Lower leg skin (tissue), 4 donors: Measurements from ENCODE around the gene APCDD1. TPM values are rescaled to one million over a fixed set of nuclear protein-coding genes. Genes with fewer than 3 reads are reported as not detected.

Experiments used
- DNase-seq, 2 donors: peaks; one replicate each; pipeline ENCODE4 v3.0.0-alpha.2; 2019; ENCODE audit warnings: low spot score in 2 of 2
- H3K4me3 ChIP-seq: fragments of 200-600 bp; sonication (generic); 2 replicates; pipeline ENCODE4 v1.5.1; 2017; ENCODE audit warnings: mild to moderate bottlenecking, low read depth; ENCODE audit not compliant: poor library complexity, severe bottlenecking
- POLR2A ChIP-seq, 2 donors: fragments of 450-650 bp; IDR thresholded peaks; one replicate each; pipeline ENCODE4 v1.6.1; 2016 to 2017; ENCODE audit warnings: antibody characterized with exemption in 2 of 2, mild to moderate bottlenecking in 1 of 2, moderate library complexity in 1 of 2
- WGBS, 2 donors: methylation state at CpG; one replicate each; pipeline ENCODE4 v1.1.5; 2018; 5-methylcytosine and 5-hydroxymethylcytosine counted together
- intact Hi-C: fragments of 100-400 bp; cut with DNase I; formaldehyde crosslinking; loops from one replicate; pipeline ENCODE4 v1.15.0; 2023; ENCODE audit warnings: low total_unique reads
- total RNA-seq, 4 donors: library from RNA; depleted of rRNA; stranded (reverse); fragments of >200 nt; gene quantifications; one replicate each; pipeline ENCODE4 v1.1.0, GENCODE V29; 2016
- TF ChIP-seq, protein P1 (sequence below), 3 donors: fragments of 450-650 bp; IDR thresholded peaks; one replicate each; pipeline ENCODE4 v1.5.1; 2016; ENCODE audit warnings: antibody characterized with exemption in 3 of 3, mild to moderate bottlenecking in 3 of 3, moderate library complexity in 2 of 3

APCDD1 gene
- total RNA-seq, 4 donors from 2014 or later, result 76.6 to 192 (median 180) TPM

DNA sequence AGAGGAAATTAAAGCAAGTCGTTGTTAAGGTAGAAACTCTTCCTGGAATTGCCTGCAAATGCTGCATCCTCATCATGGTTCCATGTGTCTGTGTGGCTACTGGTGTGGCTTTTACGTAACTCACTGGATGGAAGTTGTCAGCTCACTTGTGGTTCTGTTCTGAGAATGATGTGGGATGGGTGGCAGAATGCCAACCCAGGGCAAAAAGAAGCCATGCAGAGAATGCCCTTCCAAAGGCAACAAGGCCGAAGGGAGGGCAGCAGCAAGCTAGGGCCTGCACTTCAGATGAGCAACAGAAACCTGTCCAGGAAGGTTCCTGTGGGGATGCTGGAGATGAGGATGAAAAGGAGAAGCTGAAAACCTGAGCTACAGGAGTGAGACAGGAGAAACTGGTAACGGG, 61.0 kb downstream of the APCDD1 start:
- no peak overlapping the region for H3K4me3 ChIP-seq
- DNase-seq, result peak; percentile 40 to 75
- intact Hi-C loops, result no loop called here
- 27 to 33% methylated on average over 4 of the region's 4 CpGs for WGBS, 2 donors
- no peak for TF ChIP-seq POLR2A (IDR thresholded peaks at IDR 0.05)
- TF ChIP-seq, protein P1, sequence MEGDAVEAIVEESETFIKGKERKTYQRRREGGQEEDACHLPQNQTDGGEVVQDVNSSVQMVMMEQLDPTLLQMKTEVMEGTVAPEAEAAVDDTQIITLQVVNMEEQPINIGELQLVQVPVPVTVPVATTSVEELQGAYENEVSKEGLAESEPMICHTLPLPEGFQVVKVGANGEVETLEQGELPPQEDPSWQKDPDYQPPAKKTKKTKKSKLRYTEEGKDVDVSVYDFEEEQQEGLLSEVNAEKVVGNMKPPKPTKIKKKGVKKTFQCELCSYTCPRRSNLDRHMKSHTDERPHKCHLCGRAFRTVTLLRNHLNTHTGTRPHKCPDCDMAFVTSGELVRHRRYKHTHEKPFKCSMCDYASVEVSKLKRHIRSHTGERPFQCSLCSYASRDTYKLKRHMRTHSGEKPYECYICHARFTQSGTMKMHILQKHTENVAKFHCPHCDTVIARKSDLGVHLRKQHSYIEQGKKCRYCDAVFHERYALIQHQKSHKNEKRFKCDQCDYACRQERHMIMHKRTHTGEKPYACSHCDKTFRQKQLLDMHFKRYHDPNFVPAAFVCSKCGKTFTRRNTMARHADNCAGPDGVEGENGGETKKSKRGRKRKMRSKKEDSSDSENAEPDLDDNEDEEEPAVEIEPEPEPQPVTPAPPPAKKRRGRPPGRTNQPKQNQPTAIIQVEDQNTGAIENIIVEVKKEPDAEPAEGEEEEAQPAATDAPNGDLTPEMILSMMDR (IDR thresholded peaks at IDR 0.05), result no peak

DNA sequence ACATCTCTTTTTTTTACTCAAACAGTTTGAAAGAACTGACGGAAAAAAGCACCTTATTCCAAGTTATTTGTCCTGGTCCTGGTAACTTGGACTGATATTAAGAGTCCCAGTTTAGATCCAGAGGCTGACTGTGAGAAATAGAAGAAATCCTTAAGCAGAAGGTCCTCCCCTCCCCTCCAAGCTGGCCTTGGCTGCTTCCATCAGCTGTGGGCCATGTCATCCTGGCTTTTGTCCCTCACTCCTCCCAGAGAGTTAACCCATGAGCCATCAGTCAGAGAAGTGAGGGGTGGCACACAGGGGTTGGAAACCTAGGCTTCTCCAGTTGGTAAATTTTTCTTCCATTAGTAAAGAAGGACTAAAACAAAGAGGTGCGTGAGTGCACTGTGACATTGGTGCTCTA, 61.6 kb downstream of the APCDD1 start:
- TF ChIP-seq, protein P1 (IDR thresholded peaks at IDR 0.05), result no peak
- TF ChIP-seq POLR2A (IDR thresholded peaks at IDR 0.05), result no peak
- 61 to 65% methylated on average over 2 of the region's 2 CpGs for WGBS, 2 donors
- intact Hi-C loops, result no loop called here
- DNase-seq, result peak in 1 of 2 donors; percentile 79
- H3K4me3 ChIP-seq, result no peak overlapping the region

DNA sequence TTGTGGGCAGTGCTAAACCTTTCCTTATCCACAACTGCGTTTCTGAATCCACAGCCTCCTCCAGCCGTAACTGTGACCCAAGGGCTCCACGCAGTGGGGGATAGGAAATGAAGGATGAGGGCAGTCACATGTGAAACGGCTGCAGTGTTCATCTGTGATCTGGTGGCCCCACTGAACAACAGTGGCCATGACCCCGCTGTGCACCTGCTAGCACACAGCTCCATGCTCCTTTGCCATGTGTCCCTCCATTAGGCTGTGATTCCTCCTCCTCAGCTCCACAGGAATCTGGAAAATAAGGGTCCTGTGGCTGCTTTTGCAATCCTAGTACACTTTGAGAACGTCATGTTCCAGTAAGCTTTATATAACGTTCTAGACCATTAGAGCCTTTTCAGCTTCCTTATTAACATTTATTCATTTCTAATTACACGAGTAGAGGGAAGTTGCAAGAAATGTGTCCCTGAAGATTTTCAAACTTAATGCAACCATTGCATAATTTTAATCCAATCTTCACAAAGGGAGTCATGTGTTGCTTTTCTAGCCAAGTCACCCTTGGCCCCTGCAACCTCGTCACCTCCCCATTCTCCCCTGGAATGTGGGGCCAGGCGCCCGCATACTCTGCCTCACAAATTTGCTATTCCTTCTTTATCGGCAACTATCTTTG, 64.3 kb downstream of the APCDD1 start:
- DNase-seq, result peak; percentile 48 to 83
- TF ChIP-seq, protein P1 (IDR thresholded peaks at IDR 0.05), result peak in 1 of 3 donors; percentile 18
- no peak for TF ChIP-seq POLR2A (IDR thresholded peaks at IDR 0.05)
- no peak overlapping the region for H3K4me3 ChIP-seq
- 50 to 52% methylated on average over 12 of the region's 12 CpGs for WGBS, 2 donors
- intact Hi-C loops, result no loop called here

DNA sequence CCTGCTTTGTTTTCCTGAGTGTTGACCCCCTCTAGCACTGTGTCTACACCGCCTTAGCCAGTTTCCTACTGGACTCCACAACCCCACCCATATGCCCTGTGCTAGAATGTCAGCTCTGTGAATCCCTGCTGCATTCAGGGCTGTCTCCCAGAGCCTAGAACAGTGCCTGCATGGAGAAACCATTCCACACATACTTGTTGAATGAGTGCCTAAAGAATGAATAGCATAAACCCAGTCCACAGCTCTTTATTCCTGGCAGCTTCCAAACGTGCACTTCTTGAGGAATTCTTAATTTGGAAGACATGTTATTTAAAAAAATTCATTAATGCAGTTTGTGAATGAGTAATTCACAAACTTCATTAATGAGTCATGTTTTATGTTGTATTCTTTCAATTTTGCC, 64.9 kb downstream of the APCDD1 start:
- TF ChIP-seq POLR2A (IDR thresholded peaks at IDR 0.05), result no peak
- TF ChIP-seq, protein P1 (IDR thresholded peaks at IDR 0.05), result no peak
- intact Hi-C loops, result no loop called here
- WGBS, 2 donors, result 49 to 52% methylated on average over 2 of the region's 2 CpGs
- H3K4me3 ChIP-seq, result no peak overlapping the region
- peak in 1 of 2 donors; percentile 84 for DNase-seq

DNA sequence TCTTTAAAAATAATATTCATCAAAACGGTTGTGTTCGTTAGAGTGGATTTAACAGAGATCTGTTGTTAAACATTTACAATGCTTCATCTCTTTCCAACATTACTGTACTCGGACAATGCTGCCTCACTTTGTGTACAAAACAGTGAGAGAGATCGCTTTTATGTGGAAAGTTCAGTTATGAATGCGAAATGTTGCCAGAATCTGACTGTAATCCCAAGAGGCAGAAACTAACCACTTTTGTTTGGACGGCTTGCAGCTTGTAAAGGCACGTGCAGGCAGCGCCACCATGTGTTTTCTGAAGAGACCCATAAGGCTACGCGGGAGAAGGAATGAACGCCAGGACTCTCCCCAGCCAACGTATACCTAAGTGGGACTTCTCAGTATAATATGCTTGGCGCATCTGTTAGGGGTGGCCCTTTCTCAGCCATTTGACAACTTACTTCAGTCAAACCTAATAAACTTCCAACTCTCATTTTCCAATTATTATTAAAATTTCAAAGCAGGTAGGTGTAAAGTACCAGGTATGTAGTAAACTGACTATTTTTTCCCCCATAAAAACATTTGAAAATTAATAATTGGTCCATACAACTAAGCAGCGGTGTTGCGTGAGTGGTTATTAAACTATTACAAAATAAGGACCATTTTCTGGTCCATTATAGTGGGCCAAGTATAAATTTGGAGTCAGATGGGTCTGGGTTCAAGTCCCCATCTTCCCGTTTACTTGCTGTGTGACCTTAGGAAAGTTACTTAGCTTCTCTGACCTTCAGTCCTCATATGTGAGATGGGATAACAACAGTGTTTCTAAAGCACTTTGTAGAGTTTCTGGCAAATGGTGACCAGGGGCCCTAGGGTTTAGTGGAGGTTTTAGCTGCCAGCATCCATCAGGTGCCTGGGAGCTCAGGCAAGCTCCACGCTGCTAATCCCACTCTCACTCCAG, 65.8 kb downstream of the APCDD1 start:
- DNase-seq, result peak; percentile 91 to 95
- TF ChIP-seq, protein P1 (IDR thresholded peaks at IDR 0.05), result no peak
- TF ChIP-seq POLR2A (IDR thresholded peaks at IDR 0.05), result no peak
- H3K4me3 ChIP-seq, result no peak overlapping the region
- intact Hi-C loops, result loop anchor here (2.0 kb wide), 1 partner anchor 549 kb away; no protein-coding TSS in a partner anchor
- WGBS, 2 donors, result 21 to 22% methylated on average over 17 of the region's 17 CpGs
